Neural cell (in vitro differentiated cells): ENCODE measurements around the gene SLC24A2. TPM values are rescaled to one million over a fixed set of nuclear protein-coding genes. Genes with fewer than 3 reads are reported as not detected.
A peak's percentile ranks its signal among the peaks of the same experiment; 100 is the strongest.
"Not testable (repeated sequence)": the region's sequence is repeated elsewhere in the genome, so short reads cannot be mapped to it uniquely, and the experiment has no call there.

Experiments used
- H2AFZ ChIP-seq: fragments of 200-600, 300-800 bp; sonication (generic), shearing (Covaris generic); 2 replicates; pipeline ENCODE4 v1.6.0; 2014; ENCODE audit warnings: low read depth, mild to moderate bottlenecking, antibody characterized with exemption, low read length, moderate library complexity
- H3F3A ChIP-seq: fragments of 200-600 bp; shearing (Covaris generic); 2 replicates; pipeline ENCODE4 v1.6.1; 2016; ENCODE audit warnings: mild to moderate bottlenecking, moderate library complexity, mixed read lengths, antibody characterized with exemption, low read length; ENCODE audit not compliant: insufficient read depth, poor library complexity, severe bottlenecking
- H3K27ac ChIP-seq: fragments of 200-600, 300-800 bp; sonication (generic), shearing (Covaris generic); 2 replicates; pipeline ENCODE4 v1.5.1; 2014; ENCODE audit warnings: mild to moderate bottlenecking, low read length, moderate library complexity
- H3K27me3 ChIP-seq: fragments of 300-800, 200-600 bp; sonication (generic), shearing (Covaris generic); 2 replicates; pipeline ENCODE4 v1.6.0; 2014; ENCODE audit warnings: mild to moderate bottlenecking, low read depth, low read length, moderate library complexity; ENCODE audit not compliant: insufficient read depth
- H3K36me3 ChIP-seq: fragments of 300-800, 200-600 bp; sonication (generic), shearing (Covaris generic); 2 replicates; pipeline ENCODE4 v1.5.1; 2014; ENCODE audit warnings: mild to moderate bottlenecking, antibody characterized with exemption, low read length, moderate library complexity; ENCODE audit not compliant: insufficient read depth
- H3K4me2 ChIP-seq: fragments of 300-800, 200-600 bp; sonication (generic), shearing (Covaris generic); 2 replicates; pipeline ENCODE4 v1.6.0; 2014; ENCODE audit warnings: mild to moderate bottlenecking, low read length
- H3K4me3 ChIP-seq: fragments of 300-800, 200-600 bp; sonication (generic), shearing (Covaris generic); 2 replicates; pipeline ENCODE4 v1.5.1; 2014; ENCODE audit warnings: mild to moderate bottlenecking, low read length, moderate library complexity
- H3K79me2 ChIP-seq: fragments of 200-600 bp; shearing (Covaris generic); replicated peaks from 2 replicates; pipeline ENCODE4 v1.6.0; 2014; ENCODE audit warnings: mild to moderate bottlenecking, low read length, moderate library complexity; ENCODE audit not compliant: insufficient read depth
- H3K9ac ChIP-seq: fragments of 300-800, 200-600 bp; sonication (generic), shearing (Covaris generic); 2 replicates; pipeline ENCODE4 v1.6.1; 2016; ENCODE audit warnings: mild to moderate bottlenecking, low read length, mixed read lengths
- H3K9me2 ChIP-seq: fragments of 200-600 bp; shearing (Covaris generic); 2 replicates; pipeline ENCODE4 v1.6.1; 2016; ENCODE audit warnings: mild to moderate bottlenecking, low read length, mixed read lengths; ENCODE audit not compliant: insufficient read depth
- H3K9me3 ChIP-seq: fragments of 200-600, 300-800 bp; sonication (generic), shearing (Covaris generic); 2 replicates; pipeline ENCODE4 v1.6.1; 2016; ENCODE audit warnings: mild to moderate bottlenecking, mixed run types, low read length, moderate library complexity, mixed read lengths
- H4K20me1 ChIP-seq: fragments of 200-600 bp; shearing (Covaris generic); 2 replicates; pipeline ENCODE4 v1.6.1; 2016; ENCODE audit warnings: mild to moderate bottlenecking, mixed run types; ENCODE audit not compliant: insufficient read depth
- EP300 ChIP-seq: fragments of 450-650 bp; conservative IDR thresholded peaks from 2 replicates; pipeline ENCODE4 v1.6.1; 2014; ENCODE audit warnings: antibody characterized with exemption, mild to moderate bottlenecking, moderate library complexity; ENCODE audit not compliant: poor library complexity, severe bottlenecking
- EZH2 ChIP-seq: fragments of 200-600, 300-800 bp; shearing (Covaris generic), sonication (generic); IDR thresholded peaks from 2 replicates; pipeline ENCODE4 v1.6.1; 2014; ENCODE audit warnings: antibody characterized with exemption, low read length, borderline replicate concordance, mild to moderate bottlenecking; ENCODE audit not compliant: insufficient read depth, poor library complexity, severe bottlenecking
- MXI1 ChIP-seq: fragments of 450-650 bp; conservative IDR thresholded peaks from 2 replicates; pipeline ENCODE4 v1.6.1; 2014; ENCODE audit warnings: antibody characterized with exemption, mild to moderate bottlenecking; ENCODE audit not compliant: poor library complexity, severe bottlenecking
- POLR2AphosphoS5 ChIP-seq: IDR thresholded peaks from 2 replicates; pipeline ENCODE4 v1.6.1; 2012
- RAD21 ChIP-seq: fragments of 450-650 bp; conservative IDR thresholded peaks from 2 replicates; pipeline ENCODE4 v1.6.1; 2014; ENCODE audit warnings: antibody characterized with exemption, mild to moderate bottlenecking, moderate library complexity
- REST ChIP-seq: IDR thresholded peaks from 2 replicates; pipeline ENCODE4 v1.6.1; 2012; ENCODE audit warnings: borderline replicate concordance
- SMC3 ChIP-seq: fragments of 450-650 bp; conservative IDR thresholded peaks from 2 replicates; pipeline ENCODE4 v1.6.1; 2014; ENCODE audit warnings: antibody characterized with exemption, mild to moderate bottlenecking, moderate library complexity; ENCODE audit not compliant: poor library complexity
- TAF1 ChIP-seq: IDR thresholded peaks from 2 replicates; pipeline ENCODE4 v1.6.1; 2012; ENCODE audit warnings: low read depth
- polyA minus RNA-seq: library from RNA; depleted of rRNA, polyadenylated mRNA; stranded (reverse); fragments of >200 nt; gene quantifications from 2 replicates; pipeline ENCODE4 v1.2.3, GENCODE V29; 2014
- polyA plus RNA-seq: library from polyadenylated mRNA; depleted of rRNA; stranded (reverse); fragments of >200 nt; gene quantifications from 2 replicates; pipeline ENCODE4 v1.2.3, GENCODE V29; 2014
- TF ChIP-seq, protein P1 (sequence below): fragments of 450-650 bp; IDR thresholded peaks from 2 replicates; pipeline ENCODE4 v1.5.1; 2014; ENCODE audit warnings: antibody characterized with exemption, mild to moderate bottlenecking, moderate library complexity; ENCODE audit not compliant: poor library complexity, severe bottlenecking

SLC24A2 gene
- polyA plus RNA-seq = 0.42 and 0.56 TPM in 2 replicates
- 2.2 and 3.9 TPM in 2 replicates for polyA minus RNA-seq

DNA sequence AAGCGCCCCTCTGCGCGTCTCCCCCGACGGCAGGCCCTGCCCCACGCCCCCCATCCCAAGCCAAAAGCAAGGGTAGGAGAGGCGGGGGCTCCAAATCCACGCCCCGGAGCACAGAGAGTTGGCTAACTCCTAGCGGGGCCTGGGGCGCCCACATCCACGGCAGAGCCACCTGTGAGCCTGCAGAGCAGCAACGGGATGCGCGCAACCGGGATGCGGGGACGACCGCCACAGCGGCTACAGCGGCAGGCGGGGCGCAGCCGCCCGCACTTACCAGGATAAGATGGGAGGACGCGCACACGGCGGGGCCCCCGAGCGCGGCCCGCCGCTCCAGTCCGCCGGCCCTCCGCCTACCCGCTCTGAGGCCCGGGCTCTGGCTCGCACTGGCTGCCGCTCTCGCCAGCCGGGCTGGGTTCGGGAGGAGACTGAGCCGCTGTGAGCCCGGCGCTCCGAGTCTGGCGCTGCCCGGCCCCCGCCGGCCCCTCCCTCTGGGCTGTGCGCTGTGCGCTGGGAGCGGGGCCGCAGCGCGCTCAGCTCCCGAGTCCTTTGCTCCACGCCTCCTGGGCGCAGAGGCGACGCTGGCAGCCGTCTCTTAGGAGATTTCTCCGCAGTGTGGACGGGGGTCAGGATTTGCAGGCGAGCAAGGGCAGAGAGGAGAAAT lies at the start of gene SLC24A2:
Gene SLC24A2 (minus strand): TSS at position 424 of the 658 bp plus-strand sequence.
- peak within 1 kb of the TSS; percentile 52 for H3K9ac ChIP-seq
- no peak within 1 kb of the TSS for H2AFZ ChIP-seq
- peak within 1 kb of the TSS; percentile 68 for H3K4me2 ChIP-seq
- H3K27ac ChIP-seq = no peak within 1 kb of the TSS
- no peak for TF ChIP-seq MXI1
- TF ChIP-seq, protein P1, sequence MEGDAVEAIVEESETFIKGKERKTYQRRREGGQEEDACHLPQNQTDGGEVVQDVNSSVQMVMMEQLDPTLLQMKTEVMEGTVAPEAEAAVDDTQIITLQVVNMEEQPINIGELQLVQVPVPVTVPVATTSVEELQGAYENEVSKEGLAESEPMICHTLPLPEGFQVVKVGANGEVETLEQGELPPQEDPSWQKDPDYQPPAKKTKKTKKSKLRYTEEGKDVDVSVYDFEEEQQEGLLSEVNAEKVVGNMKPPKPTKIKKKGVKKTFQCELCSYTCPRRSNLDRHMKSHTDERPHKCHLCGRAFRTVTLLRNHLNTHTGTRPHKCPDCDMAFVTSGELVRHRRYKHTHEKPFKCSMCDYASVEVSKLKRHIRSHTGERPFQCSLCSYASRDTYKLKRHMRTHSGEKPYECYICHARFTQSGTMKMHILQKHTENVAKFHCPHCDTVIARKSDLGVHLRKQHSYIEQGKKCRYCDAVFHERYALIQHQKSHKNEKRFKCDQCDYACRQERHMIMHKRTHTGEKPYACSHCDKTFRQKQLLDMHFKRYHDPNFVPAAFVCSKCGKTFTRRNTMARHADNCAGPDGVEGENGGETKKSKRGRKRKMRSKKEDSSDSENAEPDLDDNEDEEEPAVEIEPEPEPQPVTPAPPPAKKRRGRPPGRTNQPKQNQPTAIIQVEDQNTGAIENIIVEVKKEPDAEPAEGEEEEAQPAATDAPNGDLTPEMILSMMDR = peak; percentile 8
- no peak for TF ChIP-seq EP300
- TF ChIP-seq POLR2AphosphoS5 = peak; percentile 9
- TF ChIP-seq SMC3 = peak; percentile 31
- peak; percentile 43 for TF ChIP-seq RAD21
- H4K20me1 ChIP-seq = no peaks in the 10 kb centered on the region
- no peaks in the 10 kb centered on the region for H3F3A ChIP-seq
- H3K9me2 ChIP-seq = no peaks in the 10 kb centered on the region
- peaks cover 40% of the 10 kb centered on the region for H3K27me3 ChIP-seq
- no peaks in the 10 kb centered on the region for H3K79me2 ChIP-seq
- peak within 1 kb of the TSS; percentile 75 for H3K4me3 ChIP-seq
- H3K9me3 ChIP-seq = no peaks in the 10 kb centered on the region
- no peaks in the 10 kb centered on the region for H3K36me3 ChIP-seq

- not testable (repeated sequence) for H3K79me2 ChIP-seq, H3K9me2 ChIP-seq, H3F3A ChIP-seq, H3K27ac ChIP-seq, H2AFZ ChIP-seq, H3K4me3 ChIP-seq, H3K27me3 ChIP-seq, H3K9ac ChIP-seq, H3K36me3 ChIP-seq, H3K4me2 ChIP-seq, H4K20me1 ChIP-seq, H3K9me3 ChIP-seq
Measured at GRCh38 chr9:19833331-19833730, 44.5 kb upstream of the SLC24A2 start.

DNA sequence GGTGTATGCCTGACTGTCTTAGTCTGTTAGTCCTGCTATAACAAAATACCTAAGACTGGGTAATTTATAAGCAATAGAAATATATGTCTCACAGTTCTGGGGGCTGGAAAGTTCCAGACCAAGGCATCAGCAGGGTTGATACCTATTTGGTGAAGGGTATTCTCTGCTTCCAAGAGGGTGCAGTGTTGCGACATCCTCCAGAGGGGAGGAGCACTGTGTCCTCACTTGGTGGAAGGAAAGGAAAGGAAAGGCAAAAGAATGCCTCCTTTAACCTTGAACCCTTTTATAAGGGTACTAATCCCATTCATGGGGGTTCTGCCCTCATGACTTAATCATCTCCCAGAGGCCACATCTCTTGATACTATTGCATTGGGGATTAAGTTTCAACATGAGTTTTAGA lies 42.0 kb upstream of the SLC24A2 start:
- Histone ChIP-seq H4K20me1 (no peaks in the 10 kb centered on the region), H3F3A (no peaks in the 10 kb centered on the region), H3K27me3 (no peaks in the 10 kb centered on the region), H3K9ac (no peak overlapping the region), H3K4me2 (no peak overlapping the region), H2AFZ (no peak overlapping the region), H3K9me3 (no peaks in the 10 kb centered on the region), H3K9me2 (no peaks in the 10 kb centered on the region), H3K27ac (no peak overlapping the region), H3K4me3 (no peak overlapping the region), H3K79me2 (no peaks in the 10 kb centered on the region), H3K36me3 (no peaks in the 10 kb centered on the region)
- TF ChIP-seq, protein P1 = no peak
- TF ChIP-seq MXI1 (no peak), TAF1 (no peak), SMC3 (no peak), POLR2AphosphoS5 (no peak), RAD21 (no peak), EZH2 (no peak), REST (no peak), EP300 (no peak)
